Kidney glomerular epithelial cell (primary cell): ENCODE results near the gene EMILIN2.
A peak's percentile ranks its signal among the peaks of the same experiment; 100 is the strongest.
"Not testable (repeated sequence)": the region's sequence is repeated elsewhere in the genome, so short reads cannot be mapped to it uniquely, and the experiment has no call there.

Source experiments
- DNase-seq: peaks from one replicate; lab custom pipeline; 2025; lab: John Stamatoyannopoulos, UW

Gene EMILIN2

GRCh38 chr18:2900684-2901422 is 54.0 kb downstream of the EMILIN2 start:
- peak; percentile 16 for DNase-seq

DNA sequence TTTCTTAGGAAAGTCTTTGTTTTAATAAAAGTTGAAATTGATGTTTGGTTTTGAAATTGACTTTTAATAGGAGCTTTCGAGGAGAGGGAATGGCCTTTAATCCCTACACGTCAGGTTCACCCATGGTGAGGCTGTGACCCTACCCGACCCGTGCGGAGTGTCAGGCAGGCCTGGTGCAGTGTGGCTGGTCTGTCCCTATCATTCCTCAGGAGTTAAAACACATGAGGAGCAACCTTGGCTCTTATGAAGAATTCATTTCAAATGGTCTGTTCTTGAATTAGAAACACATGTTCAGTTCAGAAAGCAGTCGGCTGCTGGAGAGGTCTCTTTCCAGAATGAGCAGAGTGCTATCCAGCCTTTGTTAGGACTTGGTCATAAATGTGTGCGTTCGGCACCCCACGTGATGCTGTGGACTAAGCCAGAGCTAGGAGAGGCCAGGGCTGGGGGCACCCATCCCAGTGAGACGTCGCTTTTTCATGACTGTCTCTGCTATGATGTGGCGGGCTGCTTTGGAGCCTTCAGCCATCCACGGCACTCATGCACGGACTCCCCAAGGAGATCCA is 54.7 kb downstream of the EMILIN2 start:
- DNase-seq: no peak

DNA sequence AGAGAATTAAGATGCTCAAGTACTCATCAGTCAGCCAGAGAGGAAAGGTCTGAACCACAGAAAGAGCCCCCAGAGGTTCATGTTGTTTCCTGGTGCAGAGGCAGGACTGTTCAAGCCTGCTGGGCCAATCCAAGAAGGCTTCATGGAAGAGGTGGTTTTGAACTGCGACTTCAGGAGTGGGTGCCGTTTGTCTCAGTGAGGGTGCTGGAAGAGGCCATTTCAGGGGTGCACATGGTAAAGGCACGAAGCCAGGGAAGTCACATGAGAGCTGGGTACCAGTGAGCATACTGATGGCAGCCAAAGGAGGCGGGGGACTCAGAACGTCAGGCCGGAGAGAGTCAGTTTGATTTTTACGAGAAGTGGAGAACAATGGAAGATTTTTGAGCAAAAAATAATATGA is 55.5 kb downstream of the EMILIN2 start:
- no peak for DNase-seq

- no peak for DNase-seq
Measured at GRCh38 chr18:2903006-2903405, 56.2 kb downstream of the EMILIN2 start.

- no peak for DNase-seq
Measured at GRCh38 chr18:2905854-2906703, 59.3 kb downstream of the EMILIN2 start.

GRCh38 chr18:2906704-2907549 is 60.1 kb downstream of the EMILIN2 start:
- DNase-seq: no peak

GRCh38 chr18:2907550-2908135 is 60.8 kb downstream of the EMILIN2 start:
- DNase-seq: no peak

GRCh38 chr18:2908166-2908945 is 61.5 kb downstream of the EMILIN2 start:
- DNase-seq: no peak

DNA sequence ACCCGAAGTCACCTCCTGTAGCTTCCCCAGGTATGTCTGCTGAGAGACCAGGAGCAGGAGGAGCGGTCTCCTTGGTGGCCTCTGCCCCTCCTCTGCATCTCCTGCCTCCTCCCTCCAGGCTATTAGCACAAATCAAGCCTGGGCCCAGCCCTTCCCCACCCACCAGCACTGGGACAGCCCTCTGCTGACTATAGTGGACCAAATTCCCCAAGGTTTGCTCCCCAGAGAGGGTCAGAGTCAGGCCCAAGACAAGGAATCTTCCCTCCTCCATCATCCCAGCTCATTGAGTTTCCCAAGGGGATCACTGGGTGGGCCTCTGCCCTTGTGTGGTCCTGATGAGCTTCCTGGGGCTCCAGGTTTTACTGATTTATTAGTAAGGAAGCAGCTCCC is 62.1 kb downstream of the EMILIN2 start:
- no peak for DNase-seq

DNA sequence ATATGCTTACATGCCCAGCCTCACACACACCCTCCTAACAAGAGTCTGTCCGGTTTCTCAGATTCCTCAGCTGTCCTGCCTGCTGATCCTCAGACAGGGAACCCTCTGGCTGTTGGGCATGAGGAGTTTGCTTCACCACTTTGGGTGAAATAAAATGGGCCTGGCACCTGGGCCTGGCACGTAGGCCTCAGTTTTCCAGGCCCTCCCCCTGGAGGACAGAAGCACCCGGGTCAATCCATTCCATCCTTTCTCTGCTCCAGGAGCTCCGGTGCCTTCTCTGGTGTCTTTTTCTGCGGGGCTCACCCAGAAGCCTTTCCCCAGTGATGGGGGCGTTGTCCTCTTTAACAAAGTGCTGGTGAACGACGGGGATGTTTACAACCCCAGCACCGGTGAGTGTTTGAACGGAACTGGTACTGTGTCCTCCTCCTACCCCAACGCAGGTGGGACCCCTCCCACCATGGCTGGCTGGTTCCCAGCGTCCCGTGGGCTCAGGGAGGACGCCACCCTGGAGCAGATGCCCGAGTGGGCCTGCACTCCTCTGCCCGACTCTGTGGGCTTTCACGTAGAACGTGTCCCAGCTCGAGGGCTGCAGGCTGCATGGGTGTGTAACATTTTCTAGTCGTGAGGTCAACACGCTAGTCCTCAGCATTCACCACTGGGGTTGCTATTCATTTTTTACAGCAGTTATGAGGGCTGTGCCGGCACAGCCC is 62.8 kb downstream of the EMILIN2 start:
- no peak for DNase-seq

GRCh38 chr18:2910261-2910660 is 63.5 kb downstream of the EMILIN2 start:
- no peak for DNase-seq

- no peak for DNase-seq
Measured at GRCh38 chr18:2910751-2911425, 64.1 kb downstream of the EMILIN2 start.

GRCh38 chr18:2911533-2911932 is 64.7 kb downstream of the EMILIN2 start:
- DNase-seq: no peak

DNA sequence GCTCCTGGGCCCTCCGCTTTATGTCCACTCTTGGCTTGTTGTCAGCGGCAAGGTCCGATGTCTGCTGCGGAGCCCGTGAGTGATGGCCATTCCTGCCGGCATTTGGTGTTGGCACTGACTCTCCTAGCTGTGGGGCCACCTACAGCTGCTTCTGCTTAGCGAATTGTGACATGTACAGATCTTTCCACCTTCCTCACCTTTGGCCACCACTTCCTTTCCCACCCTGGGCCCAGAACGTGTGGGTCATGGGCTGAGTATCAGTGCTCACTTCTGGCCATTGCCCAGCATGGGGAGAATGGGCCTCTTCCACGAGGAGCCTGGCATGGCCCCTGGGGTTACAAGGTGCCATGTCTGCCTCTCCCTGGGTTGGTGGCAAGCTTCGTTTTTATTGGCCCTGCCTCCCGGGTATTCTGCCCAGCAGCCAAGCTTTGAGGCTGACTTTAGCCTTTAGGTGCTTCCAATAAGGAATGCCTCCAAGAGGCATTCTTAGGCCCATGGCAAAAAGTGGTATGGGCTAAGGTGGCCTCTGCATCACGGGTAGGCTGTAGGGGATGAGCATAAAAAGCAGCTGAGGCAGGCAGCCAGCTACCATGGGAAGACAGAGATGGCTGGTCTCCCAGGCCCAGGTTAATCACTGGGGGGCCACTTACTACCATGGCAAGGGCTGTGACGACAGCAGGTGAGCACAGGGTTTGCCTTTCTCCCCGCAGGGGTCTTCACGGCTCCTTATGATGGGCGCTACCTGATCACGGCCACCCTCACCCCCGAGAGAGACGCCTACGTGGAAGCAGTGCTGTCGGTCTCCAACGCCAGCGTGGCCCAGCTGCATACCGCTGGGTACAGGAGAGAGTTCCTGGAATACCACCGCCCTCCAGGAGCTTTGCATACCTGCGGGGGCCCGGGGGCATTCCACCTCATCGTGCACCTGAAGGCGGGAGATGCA is 65.8 kb downstream of the EMILIN2 start:
- no peak for DNase-seq

DNA sequence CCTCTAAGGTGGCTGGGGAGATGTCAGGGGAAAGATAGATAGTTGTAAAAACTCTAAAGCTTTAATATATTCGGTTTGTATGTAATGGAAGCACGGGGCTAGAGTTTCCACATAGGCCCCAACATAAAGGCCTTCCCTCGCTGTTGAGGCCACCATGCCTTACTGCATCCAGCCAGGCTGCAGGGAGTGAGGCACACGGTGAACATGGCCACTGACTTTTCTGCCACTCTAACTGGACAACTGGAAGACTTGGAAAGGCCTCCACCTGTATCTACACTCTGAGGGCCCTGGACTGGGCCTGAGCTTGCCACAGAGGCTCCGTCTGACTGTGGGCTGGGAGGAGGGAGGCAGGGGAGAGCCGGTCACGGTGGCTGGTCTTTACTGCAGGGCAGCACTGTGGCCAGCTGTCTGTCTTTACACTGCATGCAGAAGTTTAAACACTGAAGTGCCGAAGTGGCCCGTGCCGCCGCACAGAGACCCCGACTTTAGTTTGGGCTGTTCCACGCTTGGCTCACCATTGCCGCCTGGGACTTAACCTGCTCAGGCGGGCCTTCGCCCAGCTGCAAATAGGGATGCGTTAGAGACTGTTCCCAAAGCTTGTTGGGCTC is 66.7 kb downstream of the EMILIN2 start:
- no peak for DNase-seq

DNA sequence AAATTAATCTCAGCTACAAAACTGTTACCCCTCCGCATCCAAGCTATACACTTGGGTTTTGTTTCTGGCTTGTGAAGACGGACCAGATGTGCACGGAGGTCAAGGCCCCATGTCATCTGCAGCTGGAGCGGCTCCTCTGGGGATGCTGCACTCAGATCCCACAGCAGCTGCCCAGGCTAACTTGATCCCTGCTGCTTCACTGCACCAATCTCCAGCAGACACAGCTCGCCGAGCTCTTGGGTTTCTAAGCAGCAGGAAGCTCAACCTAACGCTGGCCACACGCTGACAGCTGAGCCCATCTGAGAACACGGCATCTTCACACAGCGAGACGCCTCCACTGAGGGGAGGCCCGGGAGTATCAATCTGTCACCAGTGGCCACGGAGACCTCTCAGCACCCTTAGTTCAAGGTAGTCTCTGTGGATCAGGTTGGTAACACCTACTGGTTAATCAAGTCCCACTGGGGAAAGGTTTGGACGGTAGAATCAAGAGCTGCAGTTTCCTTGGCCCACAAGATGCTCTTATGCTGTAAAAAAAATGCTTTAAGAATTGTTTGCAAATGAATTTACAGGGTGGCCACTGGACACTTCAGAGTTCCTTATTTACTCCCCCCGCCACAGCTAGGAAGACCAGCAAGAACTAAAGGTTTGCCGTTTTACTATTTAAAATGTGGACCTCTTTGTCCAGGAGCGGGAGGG is 67.5 kb downstream of the EMILIN2 start:
- no peak for DNase-seq

- no peak for DNase-seq
Measured at GRCh38 chr18:2914881-2915240, 68.1 kb downstream of the EMILIN2 start.

DNA sequence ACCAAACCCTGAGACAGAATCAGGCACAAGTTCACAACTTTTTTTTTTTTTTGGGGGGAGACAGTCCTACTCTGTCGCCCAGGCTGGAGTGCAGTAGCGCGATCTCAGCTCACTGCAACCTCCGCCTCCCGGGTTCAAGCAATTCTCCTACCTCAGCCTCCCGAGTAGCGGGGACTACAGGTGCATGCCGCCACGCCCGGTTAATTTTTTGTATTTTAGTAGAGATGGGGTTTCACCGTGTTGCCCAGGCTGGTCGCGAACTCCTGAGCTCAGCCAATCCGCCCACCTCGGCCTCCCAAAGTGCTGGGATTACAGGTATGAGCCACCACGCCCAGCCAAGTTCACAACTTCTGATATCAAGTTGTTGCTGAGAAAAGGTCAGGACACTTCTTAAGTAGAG is 68.7 kb downstream of the EMILIN2 start:
- DNase-seq: not testable (repeated sequence)
